CD4-positive, alpha-beta T cell treated with Interleukin-4 for 1 hour (primary cell): Measurements from ENCODE around the gene LACTBL1.
"Not testable (repeated sequence)": the region's sequence is repeated elsewhere in the genome, so short reads cannot be mapped to it uniquely, and the experiment has no call there.

ENCODE experiments used
- DNase-seq, 2 donors: peaks; one replicate each; pipeline ENCODE4 v3.0.0-alpha.2; 2020 to 2022

Gene LACTBL1

DNA sequence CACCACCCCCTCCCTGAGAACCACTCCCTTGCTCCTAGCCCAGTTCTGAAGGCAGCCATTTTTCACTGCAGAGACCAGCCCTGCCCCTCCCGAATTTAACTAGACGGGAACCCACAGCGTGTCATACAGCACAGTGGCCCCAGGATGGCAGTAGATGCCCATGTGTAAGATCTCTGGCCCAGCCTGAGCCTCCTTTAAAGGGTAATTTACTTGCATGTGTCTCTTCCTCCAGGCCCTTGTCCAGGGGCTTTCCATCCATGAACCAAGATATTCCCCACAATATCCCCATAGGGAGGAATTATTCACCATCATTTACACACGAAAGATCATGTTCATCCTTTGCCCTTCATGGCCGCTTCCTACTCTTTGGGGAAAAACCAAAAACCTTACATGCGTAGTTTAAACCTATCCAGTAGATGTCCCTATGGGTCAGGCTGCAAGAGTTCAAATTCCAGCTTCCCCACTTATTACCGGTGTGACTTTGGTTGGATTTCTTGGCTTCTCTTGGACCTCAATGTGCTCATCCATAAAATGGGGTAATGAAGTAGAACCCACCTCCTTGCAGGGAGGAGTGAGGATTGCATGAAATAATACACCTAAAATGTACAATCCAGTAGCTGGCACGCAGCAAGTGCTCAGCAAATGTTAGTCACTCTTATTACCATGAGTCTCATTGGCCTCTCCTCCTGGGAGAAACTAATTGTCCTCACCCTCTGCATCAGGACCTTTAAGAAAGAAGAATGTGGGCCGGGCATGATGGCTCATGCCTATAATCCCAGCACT is 4.0 kb upstream of the LACTBL1 start:
- peak; percentile 49 to 54 for DNase-seq

DNA sequence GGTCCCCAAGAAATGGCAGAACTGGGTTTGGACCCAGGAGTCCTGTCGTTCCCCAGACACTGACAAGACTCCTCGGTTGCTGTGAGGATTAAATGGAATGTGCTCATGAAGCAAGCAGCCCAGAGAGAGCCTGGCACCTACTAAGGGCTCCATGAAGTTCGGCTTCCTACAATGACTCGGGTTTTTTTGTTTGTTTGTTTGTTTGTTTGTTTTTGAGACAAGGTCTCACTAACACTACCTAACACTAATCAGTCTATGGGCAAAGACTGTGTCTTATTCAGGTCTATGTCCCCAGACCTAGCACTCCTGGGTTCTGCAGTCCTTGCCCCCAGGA is 3.4 kb upstream of the LACTBL1 start:
- no peak for DNase-seq

DNA sequence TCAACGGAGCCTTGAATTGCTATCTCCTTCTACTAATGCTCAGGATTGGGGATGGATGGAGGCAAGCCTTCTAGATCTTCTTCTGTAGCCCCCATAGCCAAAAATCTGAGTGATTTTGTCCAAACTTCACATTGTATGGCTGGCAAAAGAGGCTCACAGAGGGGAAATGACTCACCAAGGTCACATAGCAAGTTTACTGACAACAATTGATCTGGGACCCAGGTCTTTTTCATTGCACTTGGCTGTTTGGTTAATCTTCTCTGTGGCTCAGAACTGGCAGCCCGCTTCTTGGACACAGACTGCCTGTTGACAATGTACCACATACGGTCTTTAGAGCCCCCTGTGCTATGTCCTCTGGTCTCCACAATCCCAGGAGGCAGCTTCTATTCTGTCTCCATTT is 3.0 kb upstream of the LACTBL1 start:
- no peak for DNase-seq

- no peak for DNase-seq
Measured at GRCh38 chr1:22971611-22972405, 858 bp downstream of the LACTBL1 start.

DNA sequence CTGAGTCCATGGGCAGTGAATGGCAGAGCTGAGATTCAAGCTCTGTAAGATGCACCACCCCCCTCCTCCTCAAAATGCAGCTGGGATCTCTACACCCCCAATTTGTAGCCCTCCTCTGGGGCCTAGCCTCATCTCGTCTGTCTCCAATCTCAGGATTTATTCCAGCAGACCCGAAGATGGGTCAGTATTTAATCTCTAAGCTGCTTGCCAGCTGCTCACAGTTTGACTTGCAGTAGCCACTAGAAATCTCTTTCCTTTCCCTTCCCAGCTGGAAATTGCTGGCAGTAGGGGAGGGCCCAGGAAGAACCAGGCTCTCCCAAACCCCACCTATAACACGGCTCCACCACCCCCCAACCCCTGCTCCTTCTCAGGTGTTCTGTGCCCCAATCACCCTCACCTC is 1.5 kb downstream of the LACTBL1 start:
- DNase-seq, result no peak

DNA sequence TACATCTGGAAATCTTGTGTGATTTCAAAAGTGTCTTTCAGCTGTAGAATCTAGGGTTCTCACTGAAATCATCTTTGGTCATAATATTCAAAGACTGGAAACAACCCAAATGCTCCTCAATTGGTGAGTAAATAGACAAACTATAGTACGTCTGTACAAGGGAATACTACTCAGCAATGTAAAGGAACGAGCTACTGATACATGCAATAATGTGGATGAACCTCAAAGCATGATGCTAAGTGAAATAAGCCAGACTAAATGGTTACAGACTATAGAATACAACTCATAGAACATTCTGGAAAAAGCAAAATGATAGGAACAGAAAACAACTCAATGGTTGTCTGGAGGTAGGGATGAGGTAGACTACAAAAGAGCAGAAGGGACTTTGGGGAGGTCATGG is 2.6 kb downstream of the LACTBL1 start:
- DNase-seq, result no peak

DNA sequence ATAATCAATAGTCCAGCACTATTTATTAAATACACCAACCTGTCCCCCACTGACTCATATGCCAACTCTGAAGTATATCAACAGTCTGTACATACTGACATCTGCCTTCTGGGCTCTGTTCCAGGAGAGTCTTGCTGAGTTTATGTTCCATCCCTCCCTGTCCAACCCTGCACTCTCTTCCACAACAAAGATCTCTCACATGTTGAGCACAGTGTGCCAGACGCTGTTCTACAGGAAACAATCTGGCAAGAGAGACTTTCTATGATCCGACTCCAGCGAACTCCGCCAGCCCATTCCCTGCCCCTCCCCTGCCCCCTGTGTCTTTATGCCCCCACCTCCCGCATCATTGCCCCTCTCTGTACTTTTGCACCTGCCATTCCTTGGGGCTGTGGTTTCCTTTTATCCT is 3.4 kb downstream of the LACTBL1 start:
- no peak for DNase-seq

GRCh38 chr1:22967833-22968232 is 4.8 kb downstream of the LACTBL1 start:
- no peak for DNase-seq

DNA sequence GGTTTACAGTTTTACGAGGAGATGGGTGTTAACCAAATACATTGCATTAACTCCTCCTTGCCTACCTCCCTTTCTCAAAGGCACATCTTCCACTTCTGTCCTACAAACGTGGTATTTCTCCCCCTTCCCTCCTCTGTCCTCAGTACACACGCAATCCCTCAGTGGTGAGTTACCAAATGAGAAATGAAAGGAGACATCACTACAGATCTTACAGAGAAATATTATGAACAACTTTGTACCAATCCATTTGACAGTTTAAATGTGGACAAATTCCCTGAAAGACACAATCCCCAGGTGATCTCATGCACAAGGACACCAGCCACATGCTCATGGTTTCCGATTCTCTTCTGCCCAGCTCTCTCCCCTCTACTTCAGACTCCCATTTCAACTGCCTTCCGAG is 6.4 kb downstream of the LACTBL1 start:
- no peak for DNase-seq

DNA sequence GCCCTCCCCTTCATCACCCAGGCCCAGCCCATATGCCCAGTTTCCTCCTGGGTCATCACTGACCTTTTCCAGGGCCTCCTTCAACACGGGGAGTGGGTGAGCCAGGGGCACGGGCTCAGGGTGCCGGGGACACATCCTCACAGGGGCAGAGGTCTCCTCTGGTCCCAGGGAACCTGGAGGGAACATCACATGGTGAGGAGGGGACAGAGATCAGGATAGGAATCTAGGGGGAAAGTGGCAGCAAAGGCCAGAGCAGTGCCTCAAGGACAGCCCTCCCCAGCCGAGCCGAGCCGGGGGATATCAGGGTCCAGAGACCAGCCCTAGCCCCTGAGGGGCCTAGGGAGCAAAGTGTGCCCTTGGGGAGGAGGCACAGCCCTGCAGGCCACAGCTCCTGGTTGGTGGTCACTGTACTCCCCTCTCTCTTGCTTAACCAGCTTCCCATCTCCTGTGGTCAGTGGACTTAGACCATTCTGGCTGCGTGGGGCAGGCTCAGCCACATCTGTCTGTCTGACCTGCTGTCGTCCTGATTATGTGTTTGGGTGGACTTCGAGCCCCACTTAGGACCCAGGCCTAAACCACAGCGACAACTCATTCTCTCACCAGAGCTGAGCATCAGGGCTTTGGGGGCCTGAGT is 9.5 kb downstream of the LACTBL1 start:
- DNase-seq, result no peak

- DNase-seq, result no peak
Measured at GRCh38 chr1:22962558-22962957, 10.1 kb downstream of the LACTBL1 start.

DNA sequence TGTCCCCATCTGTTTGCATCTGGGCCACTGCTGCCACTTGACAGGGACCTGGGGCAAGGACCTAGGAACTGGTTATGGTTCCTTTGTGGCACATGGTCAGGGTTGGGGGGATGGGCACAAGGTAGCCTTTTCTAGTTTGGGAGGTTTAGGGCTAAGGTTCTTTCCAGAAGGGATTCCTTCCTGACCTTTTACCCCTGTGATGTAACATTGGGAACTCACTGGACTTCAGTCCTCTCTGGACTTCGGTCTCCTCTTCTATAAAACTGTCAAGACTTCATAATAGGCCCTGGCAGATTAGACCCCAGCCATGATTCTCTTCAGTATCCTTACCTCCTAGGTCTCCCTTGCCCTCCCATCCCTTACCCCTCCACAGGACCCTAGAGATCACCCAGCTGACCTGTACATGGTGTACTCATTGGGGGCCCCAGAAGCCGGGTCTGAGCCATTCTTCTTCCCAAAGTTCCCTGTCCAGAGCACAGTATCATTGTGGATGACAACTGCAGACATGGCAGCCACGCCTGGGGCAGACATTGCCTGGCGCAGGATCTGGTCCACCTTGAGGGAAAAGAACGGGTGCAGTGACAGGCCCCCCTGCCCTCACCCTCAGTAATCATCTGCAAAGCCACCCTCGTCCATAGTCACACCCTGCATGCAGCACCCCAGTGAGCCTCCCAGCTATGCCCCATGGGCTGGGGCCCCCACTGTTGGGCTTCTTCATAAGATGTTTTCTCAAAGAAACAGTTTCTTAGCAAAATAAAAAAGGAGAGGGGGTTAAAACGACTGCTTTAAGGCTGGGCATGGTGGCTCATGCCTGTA is 12.9 kb downstream of the LACTBL1 start:
- DNase-seq, result no peak

DNA sequence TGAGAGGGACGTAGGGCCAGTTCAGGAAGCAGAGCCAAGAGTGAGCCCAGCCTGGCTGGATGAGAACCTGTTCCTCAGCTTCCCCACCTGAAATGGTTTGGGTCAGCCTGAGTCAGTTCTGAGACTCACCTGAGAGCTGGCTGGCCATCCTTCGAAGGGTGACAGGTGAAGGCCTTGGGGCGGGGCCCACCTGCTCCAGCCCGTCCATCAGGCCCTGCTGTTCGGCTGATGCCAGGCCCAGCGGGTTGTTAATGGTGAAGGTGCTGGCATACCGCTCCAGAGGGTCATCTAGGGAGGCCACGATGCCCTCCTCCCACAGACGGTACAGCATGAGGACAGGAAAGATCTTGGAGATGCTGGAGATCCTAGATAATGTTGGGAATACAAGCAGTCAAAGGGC is 14.1 kb downstream of the LACTBL1 start:
- no peak for DNase-seq

- no peak for DNase-seq
Measured at GRCh38 chr1:22957066-22957465, 15.6 kb downstream of the LACTBL1 start.

DNA sequence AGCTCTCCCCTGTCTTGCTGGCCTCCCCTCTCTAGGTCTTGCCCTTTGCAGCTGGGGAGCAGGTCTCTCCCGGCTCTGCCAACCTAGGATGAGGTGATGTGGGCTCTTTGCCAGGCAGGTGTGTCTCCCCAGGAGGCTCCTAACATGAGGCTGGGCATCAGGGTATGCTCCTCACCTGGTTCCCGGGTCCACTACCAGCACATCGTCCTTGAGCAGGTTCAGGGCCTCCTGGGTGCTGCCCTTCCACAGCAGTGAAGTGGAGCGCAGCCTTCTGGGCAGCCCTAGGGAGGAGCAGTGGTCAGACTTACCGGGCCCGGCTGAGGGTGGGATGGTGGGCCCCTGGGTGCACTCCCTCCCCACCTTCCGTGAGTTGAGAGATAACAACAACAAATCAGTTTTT is 17.5 kb downstream of the LACTBL1 start:
- DNase-seq, result no peak

- DNase-seq, result no peak
Measured at GRCh38 chr1:22953740-22954141, 18.9 kb downstream of the LACTBL1 start.

- no peak for DNase-seq
Measured at GRCh38 chr1:22953057-22953739, 19.5 kb downstream of the LACTBL1 start.

DNA sequence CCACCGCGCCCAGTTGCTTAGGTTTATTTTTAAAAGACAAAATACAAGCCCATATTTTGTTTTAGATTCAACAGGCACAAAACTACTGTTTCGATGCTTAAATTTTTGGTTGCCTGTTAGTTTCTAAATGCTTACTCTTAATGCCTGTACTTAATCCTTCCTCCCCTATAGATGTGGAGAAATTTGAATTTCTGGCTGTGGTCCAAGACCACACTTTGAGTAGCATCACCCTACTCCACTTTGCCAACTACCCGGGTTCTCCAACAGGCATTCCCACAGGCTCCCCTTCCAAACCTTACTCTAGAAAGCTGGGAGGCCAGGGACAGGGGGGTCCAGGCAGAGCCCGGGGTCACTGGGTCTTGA is 20.0 kb downstream of the LACTBL1 start:
- DNase-seq, result no peak

- no peak for DNase-seq
Measured at GRCh38 chr1:22951796-22952195, 20.9 kb downstream of the LACTBL1 start.

DNA sequence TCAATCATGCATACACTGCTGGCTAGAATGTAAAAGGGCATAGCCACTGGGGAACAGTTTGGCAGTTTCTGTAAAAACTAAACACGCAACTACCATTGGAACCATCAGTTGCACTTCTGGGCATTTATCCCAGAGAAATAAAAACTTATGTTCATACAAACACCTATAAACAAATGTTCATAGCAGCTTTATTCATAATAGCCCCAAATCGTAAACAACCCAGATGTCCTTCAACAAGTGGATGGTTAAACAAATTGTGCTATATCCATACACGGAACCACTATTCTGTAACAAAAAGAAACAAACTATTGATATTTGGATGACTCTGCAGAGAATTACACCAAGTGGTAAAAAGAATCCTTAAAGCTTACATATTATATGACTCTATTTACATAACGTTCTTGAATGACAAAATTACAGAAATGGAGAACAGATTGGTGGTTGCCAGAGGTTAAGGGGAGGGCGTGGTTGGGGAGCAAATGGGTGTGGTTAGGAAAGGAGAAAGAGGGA is 22.8 kb downstream of the LACTBL1 start:
- no peak for DNase-seq

DNA sequence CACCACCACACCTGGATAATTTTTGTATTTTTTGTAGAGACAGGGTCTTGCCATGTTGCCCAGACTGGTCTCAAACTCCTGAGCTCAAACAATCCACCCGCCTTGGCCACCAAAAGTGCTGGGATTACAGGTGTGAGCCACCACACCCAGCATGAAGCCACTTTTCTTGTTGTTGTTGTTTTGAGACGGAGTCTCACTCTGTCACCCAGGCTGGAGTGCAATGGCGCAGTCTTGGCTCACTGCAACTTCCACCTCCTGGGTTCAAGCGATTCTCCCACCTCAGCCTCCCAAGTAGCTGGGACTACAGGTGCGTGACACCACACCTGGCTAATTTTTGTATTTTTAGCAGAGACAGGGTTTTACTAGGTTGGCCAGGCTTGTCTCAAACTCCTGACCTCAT is 27.5 kb downstream of the LACTBL1 start:
- not testable (repeated sequence) for DNase-seq

DNA sequence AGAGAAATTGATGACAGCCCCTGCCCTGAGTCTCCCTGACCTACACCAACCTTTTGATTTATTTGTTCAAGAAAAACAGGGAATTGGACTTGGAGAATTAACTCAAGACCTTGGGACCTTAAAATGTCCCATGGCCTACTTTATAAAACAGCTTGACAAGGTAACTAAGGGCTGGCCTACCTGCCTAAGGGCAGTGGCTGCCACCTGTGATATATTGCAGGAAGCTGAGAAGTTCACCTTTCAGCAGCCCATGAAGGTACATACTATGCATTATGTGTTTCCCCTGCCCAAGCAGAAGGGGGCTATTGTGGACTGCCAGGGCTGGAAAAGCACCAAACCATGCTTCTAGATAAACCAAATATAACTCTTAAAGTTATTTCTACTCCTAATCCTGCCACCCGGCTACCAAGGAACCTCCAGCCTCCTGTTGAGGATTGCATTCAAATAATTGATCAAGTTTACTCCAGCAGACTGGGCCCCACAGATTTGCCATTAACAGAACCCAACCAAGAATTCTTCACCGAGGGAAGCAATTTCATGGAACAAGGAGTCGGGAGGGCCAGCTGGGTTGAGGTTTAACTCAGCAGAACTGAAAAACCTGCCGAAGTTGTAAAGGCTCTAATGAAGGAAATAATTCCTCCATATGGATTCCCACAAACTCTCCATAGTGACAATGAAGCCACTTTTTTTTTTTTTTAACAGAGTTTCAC is 28.2 kb downstream of the LACTBL1 start:
- DNase-seq, result no peak
